Amniotic epithelial cell (primary cell): Measurements from ENCODE around the gene TMEM140.
"Not testable (repeated sequence)": the region's sequence is repeated elsewhere in the genome, so short reads cannot be mapped to it uniquely, and the experiment has no call there.

Source experiments
- DNase-seq: peaks from one replicate; pipeline ENCODE4 v3.0.0-alpha.2; 2010; ENCODE audit warnings: low read depth

TMEM140 gene

DNA sequence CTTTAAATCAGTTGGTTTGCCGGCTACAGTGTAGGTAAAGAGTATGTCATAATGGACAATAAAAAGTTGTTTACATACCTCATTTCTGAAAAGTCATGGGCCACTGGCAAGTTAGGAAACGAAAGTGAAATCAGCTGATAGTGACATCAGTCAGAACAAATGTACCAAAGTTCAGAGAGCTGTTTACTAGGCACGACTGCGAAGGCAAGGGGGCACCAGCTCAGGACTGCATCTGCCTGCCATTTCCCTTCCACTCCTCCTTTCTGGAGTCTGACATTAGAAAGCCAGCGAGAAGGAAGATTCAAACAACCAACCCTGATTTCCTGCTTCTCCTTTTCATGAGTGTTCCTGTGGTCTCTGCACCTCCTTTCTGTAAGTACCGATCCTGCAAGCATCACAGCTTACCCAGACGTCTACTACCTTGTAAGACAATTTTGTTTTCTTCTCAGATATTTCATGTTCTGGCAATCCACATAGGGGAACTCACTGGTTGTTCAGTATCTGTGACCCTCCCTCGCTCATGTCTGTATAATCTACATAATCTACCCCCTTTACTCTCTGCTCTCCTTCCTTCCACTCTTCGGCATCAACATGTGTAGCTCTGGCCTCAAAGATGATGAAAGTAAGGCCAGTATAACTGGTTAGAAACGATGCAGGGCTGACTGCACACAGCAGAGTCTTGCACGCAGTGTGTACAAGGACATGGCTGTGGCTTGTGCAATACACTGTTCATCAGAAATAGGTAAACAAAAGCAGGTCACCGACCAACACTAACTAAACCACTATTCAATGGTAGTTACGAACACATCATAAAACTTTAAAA, at the start of gene TMEM140:
TSS of gene TMEM140 (plus strand) at position 174 of the 823 bp plus-strand sequence. CDS start 16,370 bp downstream, outside the sequence.
- DNase-seq = peak; percentile 80

DNA sequence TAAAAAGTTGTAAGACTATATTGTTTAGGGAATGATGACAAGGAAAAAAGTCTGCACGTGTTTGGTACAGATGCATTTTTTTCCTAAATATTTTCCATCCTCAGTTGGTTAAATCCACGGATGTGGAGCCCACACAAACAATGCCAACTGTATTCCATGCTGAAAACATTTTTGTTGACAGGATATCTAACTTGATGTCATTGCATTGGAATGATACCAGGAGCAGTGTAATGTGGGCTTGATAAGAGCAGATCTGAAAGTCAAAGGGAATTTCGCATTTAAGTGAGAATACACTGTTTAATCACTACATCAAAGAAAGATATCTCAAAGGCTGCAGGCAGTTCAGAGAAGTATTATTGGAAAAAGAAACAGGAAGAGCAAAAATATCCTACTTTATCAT, 49.5 kb upstream of the TMEM140 start:
- peak; percentile 4 for DNase-seq

DNA sequence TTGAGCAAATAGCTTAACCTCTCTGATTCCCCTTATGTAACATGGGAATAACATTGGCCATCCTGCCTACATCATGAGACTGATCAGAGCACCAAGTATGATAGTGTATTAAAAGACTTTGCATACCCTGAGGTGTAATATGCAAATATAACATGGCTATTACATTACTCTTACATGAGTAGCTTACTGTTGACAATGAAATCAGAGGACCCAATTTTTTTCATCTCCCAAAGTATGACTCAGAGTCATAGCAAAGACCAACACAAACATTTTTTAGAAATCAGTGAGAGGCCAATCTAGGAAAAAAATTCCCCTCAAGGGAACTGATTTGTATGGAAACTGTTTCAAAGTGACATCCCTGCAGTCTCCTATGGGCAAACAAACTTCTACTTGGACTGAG, 47.0 kb upstream of the TMEM140 start:
- DNase-seq = no peak

DNA sequence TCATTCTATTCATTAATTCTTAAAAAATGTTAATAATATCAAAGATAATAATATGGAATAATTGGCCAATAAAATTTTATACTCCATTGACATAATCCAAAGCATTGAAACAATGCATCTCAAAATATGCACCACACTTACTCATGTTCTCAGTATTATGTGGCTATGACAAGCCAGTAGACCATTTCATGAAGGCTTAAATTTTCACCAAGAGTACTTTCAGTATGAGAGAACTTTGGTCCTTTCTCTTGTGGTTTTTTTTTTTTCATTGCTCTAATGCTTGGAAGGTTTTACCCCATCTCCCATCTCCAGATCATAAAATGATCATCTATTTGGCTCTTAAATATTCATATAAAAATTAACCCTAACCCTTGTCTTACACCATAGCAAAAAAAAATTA, 45.5 kb upstream of the TMEM140 start:
- no peak for DNase-seq

DNA sequence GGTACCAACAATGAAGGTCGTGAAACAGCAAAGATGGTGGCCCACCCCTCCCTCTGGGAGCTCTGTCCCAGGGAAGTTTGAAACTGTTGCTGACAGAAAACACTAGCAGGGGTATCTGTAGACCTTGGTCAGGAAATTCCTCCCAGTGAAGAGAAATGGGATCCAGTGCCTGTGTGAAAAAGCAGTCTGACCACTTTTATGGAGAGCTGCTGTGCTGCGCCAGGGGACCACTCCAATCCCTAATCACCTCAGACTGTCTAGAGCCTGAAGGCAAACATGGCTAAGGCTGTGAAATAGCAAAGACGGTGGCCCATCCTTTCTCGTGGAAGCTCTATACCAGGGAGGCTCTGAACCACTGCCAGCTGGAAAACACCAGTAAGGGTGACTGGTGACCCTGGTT, 38.3 kb upstream of the TMEM140 start:
- DNase-seq = no peak

DNA sequence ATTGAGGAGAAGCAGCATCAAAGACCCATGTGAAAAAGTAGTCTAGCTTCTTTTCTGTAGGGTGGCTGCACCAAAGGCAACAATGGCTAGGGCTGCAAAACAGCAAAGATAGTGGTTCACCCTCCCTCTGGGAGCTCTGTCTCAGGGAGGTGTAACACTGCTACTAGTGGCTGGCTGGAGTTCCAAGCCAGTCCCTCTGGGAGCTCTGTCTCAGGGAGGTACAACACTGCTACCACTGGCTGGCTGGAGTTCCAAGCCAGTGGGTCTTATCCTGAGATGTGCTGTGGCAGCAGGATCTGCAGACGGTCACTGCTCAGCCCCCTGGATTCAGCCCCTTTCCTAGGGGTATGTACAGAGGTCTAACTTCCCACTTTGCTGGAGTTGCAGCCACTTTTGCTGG, 37.9 kb upstream of the TMEM140 start:
- no peak for DNase-seq

DNA sequence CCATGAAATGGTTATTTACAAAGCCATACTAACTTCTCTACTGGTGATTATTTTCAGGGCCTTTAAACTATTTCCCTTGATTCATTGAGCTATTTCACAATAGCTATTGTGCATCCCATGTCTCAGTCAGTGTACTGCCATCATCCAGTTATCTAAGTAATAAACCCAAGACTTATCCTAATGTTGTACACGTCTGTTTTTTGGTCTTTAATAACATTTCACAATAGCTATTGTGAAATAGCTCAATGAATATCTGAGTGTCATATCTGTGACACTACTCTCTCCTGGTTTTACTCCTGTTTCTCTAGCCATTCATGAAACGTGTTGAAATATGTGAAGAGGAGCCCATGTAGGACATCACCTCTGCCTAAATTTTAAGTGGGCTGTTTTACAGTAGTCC, 36.5 kb upstream of the TMEM140 start:
- peak; percentile 68 for DNase-seq

DNA sequence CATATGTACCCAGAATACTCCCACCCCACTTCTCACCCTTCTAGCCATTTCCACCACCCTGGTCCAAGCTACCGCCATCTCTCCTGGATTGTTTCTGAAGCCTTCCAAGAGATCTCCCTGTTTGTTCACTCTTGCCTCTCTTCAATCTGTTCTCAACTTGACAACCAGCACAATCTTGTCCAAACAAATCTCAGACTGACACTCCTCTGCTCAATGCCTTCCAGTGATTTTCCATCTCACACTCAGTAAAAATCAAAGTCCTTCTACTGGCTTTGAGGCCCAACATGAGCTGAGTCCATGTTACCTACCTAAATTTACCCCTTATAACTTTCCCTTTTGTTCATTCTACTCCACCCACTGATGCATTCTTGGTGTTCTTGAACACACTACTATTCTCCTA, 33.2 kb upstream of the TMEM140 start:
- no peak for DNase-seq

DNA sequence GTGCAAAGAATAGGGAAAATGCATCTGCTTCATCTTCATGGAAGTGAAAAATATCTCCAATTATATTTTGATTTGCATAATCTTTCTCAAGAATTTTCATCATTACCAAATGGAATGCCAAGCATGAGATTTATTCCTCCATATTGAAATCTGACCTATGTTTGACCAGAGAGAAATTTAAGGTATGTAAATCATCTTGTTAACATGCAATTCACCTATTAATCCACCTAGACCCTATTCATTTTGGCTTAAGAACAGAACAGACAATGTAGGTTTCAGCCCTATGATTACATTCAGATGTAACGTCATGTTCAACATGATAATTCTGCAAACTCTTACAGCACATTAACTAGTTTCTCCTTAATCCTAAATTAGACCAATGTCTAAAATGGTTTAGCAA, 30.8 kb upstream of the TMEM140 start:
- DNase-seq = no peak

DNA sequence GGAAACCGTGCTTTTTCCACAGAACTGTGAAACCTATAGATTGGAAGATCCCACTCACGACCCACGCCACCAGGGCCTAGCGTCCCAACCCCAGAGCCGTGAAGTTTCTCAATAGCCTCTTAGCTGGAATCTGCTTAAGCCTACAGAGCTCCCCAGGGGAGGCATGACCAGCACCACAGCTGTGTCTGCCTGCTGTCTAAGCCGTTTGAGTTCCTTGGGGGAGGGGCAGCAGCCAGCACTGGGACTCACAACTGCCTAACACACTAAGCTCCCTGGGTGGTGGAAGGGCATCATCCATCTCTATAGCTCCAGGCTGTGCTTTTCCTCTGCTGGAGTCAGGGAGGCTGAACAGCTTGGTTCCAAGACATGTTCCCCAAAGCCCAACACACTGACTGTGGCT, 26.0 kb upstream of the TMEM140 start:
- peak; percentile 6 for DNase-seq

DNA sequence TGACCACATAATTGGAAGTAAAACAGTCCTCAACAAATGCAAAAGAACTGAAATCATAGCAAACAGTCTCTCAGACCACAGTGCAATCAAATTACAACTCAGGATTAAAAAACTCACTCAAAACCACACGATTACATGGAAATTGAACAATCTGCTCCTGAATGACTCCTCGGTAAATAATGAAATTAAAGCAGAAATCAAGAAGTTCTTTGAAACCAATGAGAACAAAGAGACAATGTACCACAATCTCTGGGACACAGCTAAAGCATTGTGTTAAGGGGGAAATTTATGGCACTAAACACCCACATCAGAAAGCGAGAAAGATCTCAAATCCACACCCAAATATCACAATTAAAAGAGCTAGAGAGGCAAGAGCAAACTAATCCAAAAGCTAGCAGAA, 23.2 kb upstream of the TMEM140 start:
- DNase-seq = not testable (repeated sequence)

DNA sequence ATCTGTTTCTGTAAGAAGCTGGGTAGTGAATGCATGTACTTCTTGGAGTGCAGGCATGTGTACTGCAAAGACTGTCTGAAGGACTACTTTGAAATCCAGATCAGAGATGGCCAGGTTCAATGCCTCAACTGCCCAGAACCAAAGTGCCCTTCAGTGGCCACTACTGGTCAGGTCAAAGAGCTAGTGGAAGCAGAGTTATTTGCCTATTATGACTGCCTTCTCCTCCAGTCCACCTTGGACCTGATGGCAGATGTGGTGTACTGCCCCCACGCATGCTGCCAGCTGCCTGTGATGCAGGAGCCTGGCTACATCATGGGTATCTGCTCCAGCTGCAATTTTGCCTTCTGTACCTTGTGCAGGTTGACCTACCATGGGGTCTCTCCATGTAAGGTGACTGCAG, 18.9 kb upstream of the TMEM140 start:
- no peak for DNase-seq

DNA sequence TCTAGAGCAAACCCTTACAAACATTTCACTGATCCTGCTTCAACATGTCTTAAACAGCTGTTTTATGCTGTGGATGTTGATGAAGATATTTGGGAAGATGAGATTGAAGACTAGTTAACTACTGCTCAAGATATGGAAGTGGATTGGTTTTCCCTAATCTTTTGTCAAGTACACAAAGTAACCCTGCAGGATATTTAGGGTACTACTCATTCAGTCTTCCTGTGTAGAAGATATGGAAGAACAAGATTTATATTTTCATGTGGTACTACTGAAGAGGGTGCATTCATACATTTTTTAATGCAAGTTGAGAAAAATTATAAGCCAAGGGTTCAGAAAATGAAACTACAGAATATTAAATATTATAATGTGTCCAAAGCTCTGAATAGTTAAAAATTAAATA, 18.3 kb upstream of the TMEM140 start:
- no peak for DNase-seq

DNA sequence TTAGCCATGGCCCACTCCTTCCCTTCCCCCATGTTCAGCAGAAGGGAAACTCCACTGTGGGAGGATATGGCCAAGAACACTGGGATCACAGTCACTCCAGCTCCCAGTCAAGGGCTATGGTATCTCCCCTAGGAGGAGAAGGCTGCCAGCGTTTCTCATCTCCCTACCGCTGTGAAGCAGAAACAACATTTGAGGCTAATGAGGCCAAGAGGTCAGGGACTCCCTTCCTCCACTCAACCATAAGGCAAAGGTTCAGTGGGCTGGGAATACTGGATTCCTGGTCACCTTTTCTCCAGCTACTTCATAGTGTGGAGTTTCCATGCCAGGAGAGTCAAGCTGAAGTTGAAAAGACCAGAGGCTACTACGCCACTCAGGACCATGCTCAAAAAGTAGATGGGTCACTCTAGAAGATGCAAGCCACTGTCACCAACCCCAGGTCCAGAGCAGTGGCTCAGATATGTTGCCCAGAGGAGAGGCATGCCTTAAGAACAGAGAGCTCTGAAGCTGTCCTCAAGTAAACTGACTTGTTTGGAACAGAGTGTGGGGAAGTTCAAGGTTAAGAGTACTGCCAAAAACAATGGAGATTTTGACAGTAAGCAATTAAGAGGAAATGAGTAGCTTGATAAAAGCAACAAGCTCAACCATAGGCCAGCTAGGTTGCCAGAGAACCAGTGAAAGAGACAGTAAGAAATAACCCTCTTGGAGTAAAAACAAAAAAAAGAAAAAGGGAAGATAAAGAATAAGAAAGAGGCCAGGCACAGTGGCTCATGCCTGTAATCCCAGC, 3.8 kb upstream of the TMEM140 start:
- DNase-seq = no peak

DNA sequence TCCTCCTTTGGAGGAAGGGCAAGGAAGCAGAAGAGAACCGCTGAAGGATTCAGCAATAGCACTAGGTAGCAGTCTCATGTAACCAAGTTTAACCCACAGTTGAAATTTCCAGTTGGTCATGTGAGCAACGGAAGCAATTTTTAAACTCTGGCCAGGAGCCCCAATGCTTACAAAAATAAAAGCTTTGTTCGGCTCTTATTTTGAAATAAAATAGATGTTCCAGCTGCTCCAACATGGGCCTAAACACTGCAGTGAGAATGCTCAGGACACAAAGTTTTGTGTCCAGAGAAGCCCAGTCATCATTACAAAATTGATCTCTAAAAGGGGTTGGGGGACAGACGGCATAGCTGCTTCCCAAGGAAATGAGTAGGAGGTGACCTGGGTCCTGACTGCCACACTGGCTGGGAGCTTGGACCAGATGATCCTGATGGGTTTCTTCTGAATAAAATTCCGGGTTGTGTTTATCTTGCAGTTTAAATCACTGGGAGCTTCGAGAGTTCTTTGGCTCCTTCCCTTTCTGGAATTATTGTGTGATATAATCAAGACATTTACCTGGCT, 452 bp upstream of the TMEM140 start:
- DNase-seq = peak; percentile 42

DNA sequence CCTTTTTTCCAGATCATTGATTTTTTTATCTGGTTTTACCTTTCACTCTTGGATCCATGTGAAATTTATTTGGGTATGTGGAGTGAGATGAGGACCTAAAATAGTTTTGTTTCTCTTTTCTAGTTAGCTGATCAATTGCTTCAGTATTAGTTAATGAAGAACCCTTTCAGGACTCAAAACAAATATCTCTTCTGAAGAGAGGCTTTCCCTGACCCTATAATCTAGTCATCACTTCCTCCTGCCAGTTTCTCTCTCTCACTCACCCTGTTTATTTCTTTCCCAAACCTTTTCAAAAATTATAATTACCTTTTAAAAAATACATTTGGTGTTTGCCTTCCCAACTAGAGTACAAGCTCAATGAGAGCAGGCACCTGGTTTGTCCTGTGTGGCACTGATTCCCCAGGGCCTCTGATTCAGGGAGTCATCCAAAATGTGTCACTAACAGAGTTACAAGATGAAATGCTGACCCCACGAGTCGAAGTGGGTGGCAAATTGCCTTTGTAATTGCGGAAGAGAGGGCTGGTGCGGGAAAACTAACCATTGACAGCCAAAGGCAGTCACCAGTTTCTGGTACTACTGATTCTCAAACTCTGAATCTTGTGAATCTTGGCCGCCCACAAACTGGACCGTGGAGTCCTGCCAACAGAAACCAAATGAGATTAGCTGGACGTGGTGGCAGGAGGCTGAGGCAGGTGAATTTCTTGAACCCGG, 2.4 kb downstream of the TMEM140 start:
- DNase-seq = no peak

DNA sequence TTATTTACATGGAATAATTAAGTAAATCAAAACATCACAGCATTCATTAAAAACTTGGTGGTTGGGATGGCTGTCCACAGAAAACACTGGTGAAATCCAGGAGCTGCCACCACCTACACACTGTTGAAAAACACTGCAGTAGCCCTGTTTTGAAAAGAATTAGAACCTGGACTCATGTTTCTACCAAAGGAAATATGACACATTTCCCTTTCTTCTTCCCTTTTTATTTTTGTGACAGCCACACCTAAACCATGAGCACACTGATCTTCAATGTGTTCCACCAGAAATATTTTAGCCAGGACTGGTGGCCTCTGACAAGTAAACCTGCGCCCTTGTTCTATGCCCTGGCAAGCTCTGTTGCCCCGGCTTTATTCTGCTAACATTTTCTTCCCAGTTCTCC, 3.3 kb downstream of the TMEM140 start:
- DNase-seq = no peak

DNA sequence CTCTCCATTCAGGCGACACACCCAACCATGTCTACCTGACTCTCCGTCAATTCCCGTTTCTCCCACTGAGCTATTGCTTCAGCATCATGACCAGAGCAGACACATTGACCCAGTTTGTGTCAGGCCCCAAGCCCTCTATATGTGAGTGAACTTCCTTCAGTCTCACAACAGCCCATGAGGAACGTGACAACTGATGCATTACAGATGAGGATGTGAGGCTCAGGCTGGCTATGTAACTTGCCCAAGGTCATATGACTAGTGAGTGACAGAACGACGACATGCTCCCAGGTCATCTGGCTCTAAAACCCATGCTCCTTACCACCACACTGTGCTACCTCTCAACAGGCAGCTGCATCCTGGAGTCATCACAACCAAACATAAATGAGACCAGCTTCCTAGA, 3.7 kb downstream of the TMEM140 start:
- DNase-seq = no peak

DNA sequence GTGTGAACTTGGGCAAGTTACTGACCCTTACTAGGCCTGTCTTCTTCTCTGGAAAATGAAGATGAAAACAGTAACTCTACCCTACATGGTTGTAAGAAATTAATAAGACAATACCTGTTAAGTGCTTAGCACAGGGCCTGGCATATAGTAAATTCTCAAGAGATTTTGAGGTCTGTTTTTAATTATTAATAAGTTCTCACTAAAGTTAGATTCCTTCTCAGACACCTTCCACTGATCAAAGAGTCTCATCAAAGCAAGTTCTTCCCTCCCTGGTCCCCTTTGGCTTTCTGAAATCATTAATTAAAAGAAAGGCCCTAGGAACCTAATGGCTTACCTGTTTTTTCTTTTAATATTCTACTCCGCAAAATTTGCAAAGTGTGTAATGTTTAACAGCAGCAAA, 4.6 kb downstream of the TMEM140 start:
- DNase-seq = no peak

DNA sequence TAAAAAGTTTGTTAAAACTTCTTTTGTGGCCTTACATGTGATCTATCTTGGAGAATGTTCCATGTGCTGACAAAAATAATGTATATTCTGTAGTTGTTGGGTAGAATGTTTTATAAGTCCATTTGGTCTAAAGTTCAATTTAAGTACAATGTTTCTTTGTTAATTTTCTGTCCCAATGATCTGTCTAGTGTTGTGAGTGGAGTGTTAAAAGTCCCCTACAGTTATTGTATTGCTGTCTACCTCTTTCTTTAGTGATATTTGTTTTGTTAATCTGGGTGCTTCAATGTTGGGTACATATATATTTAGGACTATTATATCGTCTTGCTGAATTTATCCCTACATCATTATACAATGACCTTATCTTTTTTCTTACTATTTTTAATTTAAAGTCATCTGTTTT, 6.9 kb downstream of the TMEM140 start:
- no peak for DNase-seq

DNA sequence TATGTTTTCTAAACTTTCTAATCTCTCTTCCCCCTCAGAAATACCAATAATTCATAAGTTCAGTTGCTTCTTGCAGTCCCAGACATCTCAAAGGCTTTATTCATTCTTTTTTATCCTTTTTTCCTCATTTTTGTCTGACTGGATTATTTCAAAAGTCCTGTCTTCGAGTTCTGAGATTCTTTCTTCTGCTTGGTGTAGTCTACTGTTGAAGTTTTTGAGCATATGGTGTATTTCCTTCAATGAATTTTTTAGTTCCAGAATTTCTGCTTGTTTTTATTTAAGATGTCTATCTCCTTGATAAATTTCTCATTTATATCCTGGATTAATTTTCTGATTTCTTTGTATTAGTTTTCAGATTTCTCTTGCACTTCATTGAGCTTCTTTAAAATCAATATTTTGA, 8.4 kb downstream of the TMEM140 start:
- DNase-seq = no peak

DNA sequence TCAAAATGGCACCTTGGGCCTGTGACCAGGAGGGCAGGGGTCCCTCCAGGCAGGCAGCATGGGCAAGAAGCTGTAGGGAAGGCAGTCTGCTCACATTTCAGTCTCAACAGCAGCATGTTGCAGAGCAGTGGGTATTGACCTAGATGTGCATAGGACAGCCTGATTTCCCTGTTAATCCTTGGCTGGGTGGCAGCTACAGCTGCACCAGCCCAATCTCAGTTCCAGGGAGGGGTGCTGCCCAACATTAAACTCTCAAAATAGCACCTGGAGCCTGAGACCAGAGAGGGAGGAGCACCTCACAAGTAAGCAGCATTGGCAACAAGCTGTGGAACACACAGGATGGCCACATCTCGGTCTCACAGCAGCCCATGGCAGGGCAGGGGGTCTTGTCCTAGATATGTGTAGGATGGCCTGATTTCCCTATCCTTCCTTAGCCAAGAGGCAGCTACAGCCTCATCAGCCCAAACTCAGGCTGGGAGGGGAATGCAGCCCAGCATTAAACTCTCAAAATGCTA, 10.3 kb downstream of the TMEM140 start:
- DNase-seq = no peak
